K562 (cell line): ENCODE measurements around the gene CCDC167. TPM values are rescaled to one million over a fixed set of nuclear protein-coding genes. Genes with fewer than 3 reads are reported as not detected.
"Not testable (repeated sequence)": the region's sequence is repeated elsewhere in the genome, so short reads cannot be mapped to it uniquely, and the experiment has no call there.

Experiments used
- ATAC-seq: fragments of 200-7000 bp; cut with Tn5 transposase; 3 replicates; pipeline ENCODE4 v1.9.1; 2020; ENCODE audit warnings: moderate library complexity
- BruUV-seq: library from RNA; stranded (reverse); fragments of 400-500 nt; replicated peaks from 2 replicates; lab custom pipeline; 2021; lab: Mats Ljungman, UMichigan
- CTCF ChIA-PET: fragments of 300-600 bp; formaldehyde crosslinking; extraction: SDS; loops from one replicate; lab custom pipeline; 2021; ENCODE audit warnings: low intra/inter-chr PET ratio; lab: Yijun Ruan, JAX
- POLR2A ChIA-PET: fragments of 300-600, 350-650 bp; sonication (Branson Sonifier 250); formaldehyde crosslinking; extraction: SDS; loops from one replicate; lab custom pipeline; 2021; ENCODE audit warnings: antibody characterized with exemption, inconsistent platforms; lab: Yijun Ruan, JAX
- DNase-seq, 4 experiments: peaks; one replicate each; pipeline versions ENCODE4 v3.0.0 to v3.0.0-alpha.2; 2011 to 2018; ENCODE audit warnings: low spot score in 3 of 4, mixed read lengths in 3 of 4; ENCODE audit errors: extremely low read depth in 1 of 4
- FAIRE-seq: peaks from 2 replicates; lab custom pipeline; 2011; peaks lifted over from hg19 to GRCh38; lab: Jason Lieb, UNC
- H2AFZ ChIP-seq: 2 replicates; pipeline ENCODE4 v1.6.0; 2011; ENCODE audit warnings: low read depth, low read length, control low read depth, inconsistent platforms
- H3K27ac ChIP-seq: fragments of 200-600 bp; 3 replicates; pipeline ENCODE4 v1.8.0; 2011; ENCODE audit warnings: low read depth, mild to moderate bottlenecking, control low read depth, inconsistent platforms, low read length, moderate library complexity, mixed read lengths; ENCODE audit errors: extremely low read depth
- H3K27me3 ChIP-seq, 2 experiments: fragments of 300-600 bp in 1 of 2; 2 replicates in 1 of 2; 3 replicates in 1 of 2; pipeline versions ENCODE4 v1.6.0 to v1.8.0; 2011; ENCODE audit warnings: inconsistent platforms in 2 of 2, low read length in 2 of 2, mild to moderate bottlenecking in 1 of 2, mixed read lengths in 1 of 2, moderate library complexity in 1 of 2; ENCODE audit not compliant: control insufficient read depth in 2 of 2, insufficient read depth in 2 of 2
- H3K36me3 ChIP-seq: fragments of 300-600 bp; 3 replicates; pipeline ENCODE4 v1.8.0; 2011; ENCODE audit warnings: mild to moderate bottlenecking, low read length, inconsistent platforms; ENCODE audit not compliant: control insufficient read depth, insufficient read depth
- H3K4me1 ChIP-seq, 2 experiments: fragments of 200-600 bp in 1 of 2; replicated peaks in 1 of 2; 2 replicates in 1 of 2; 3 replicates in 1 of 2; pipeline versions ENCODE4 v1.5.1 to v1.8.0; 2011; ENCODE audit warnings: inconsistent platforms in 2 of 2, low read length in 2 of 2, mild to moderate bottlenecking in 1 of 2, mixed read lengths in 1 of 2, moderate library complexity in 1 of 2; ENCODE audit not compliant: control insufficient read depth in 2 of 2, insufficient read depth in 2 of 2
- H3K4me2 ChIP-seq: 2 replicates; pipeline ENCODE4 v1.6.1; 2011; ENCODE audit warnings: low read length, control low read depth, inconsistent platforms, mixed read lengths; ENCODE audit not compliant: insufficient read depth
- H3K4me3 ChIP-seq: fragments of 200-600 bp; sonication (generic), shearing (Covaris generic); 2 replicates; pipeline ENCODE4 v1.5.1; 2016; ENCODE audit warnings: control low read depth, inconsistent platforms
- H3K79me2 ChIP-seq: fragments of 200-600 bp; 3 replicates; pipeline ENCODE4 v1.8.0; 2011; ENCODE audit warnings: low read length, inconsistent platforms; ENCODE audit not compliant: control insufficient read depth, insufficient read depth
- H3K9ac ChIP-seq, 2 experiments: 2 replicates each; pipeline versions ENCODE4 v1.6.0 to v1.6.1; 2011; ENCODE audit warnings: low read depth in 2 of 2, low read length in 2 of 2, control low read depth in 1 of 2, inconsistent platforms in 1 of 2, mild to moderate bottlenecking in 1 of 2, mixed read lengths in 1 of 2; ENCODE audit not compliant: insufficient read depth in 1 of 2
- H3K9me1 ChIP-seq: one replicate; pipeline ENCODE4 v1.6.0; 2011; ENCODE audit warnings: inconsistent platforms, mild to moderate bottlenecking, low read length, moderate library complexity; ENCODE audit not compliant: control insufficient read depth, insufficient read depth
- H3K9me3 ChIP-seq: replicated peaks from 2 replicates; pipeline ENCODE4 v1.5.1; 2011; ENCODE audit warnings: low read depth, low read length, inconsistent platforms; ENCODE audit not compliant: control insufficient read depth, insufficient read depth
- H4K20me1 ChIP-seq: replicated peaks from 2 replicates; pipeline ENCODE4 v1.6.1; 2011; ENCODE audit warnings: low read length, inconsistent platforms, mixed read lengths; ENCODE audit not compliant: control insufficient read depth, insufficient read depth
- ATF1 ChIP-seq, 2 experiments: fragments of 450-650 bp in 1 of 2; IDR thresholded peaks; 2 replicates each; pipeline ENCODE4 v1.6.1; 2016; ENCODE audit warnings: missing compliant biosample characterization in 1 of 2, missing genetic modification characterization in 1 of 2
- CHCHD3 ChIP-seq: fragments of 250-450 bp; sonication (Bioruptor Pico); IDR thresholded peaks from 2 replicates; pipeline ENCODE4 v2.1.2; 2022; ENCODE audit warnings: mild to moderate bottlenecking
- FOXA3 ChIP-seq, 2 experiments: fragments of 450-650 bp in 1 of 2; sonication (generic) in 1 of 2; formaldehyde crosslinking; IDR thresholded peaks in 1 of 2; conservative IDR thresholded peaks in 1 of 2; 2 replicates each; pipeline versions ENCODE4 v1.4.0 to v1.8.0; 2020 to 2022; ENCODE audit warnings: mild to moderate bottlenecking in 2 of 2, missing genetic modification reagents in 1 of 2
- HDAC3 ChIP-seq: fragments of 450-650 bp; IDR thresholded peaks from 2 replicates; pipeline ENCODE4 v1.6.1; 2018; ENCODE audit warnings: borderline replicate concordance, mild to moderate bottlenecking, moderate library complexity; ENCODE audit not compliant: partially characterized antibody
- HDAC8 ChIP-seq: fragments of 450-650 bp; IDR thresholded peaks from 2 replicates; pipeline ENCODE4 v1.6.1; 2016; ENCODE audit warnings: mild to moderate bottlenecking, missing genetic modification characterization, moderate library complexity, missing compliant biosample characterization
- MAFK ChIP-seq: IDR thresholded peaks from 2 replicates; pipeline ENCODE4 v1.6.1; 2011; ENCODE audit warnings: low read length, improper control_type of control experiment
- MCM7 ChIP-seq, 2 experiments: fragments of 450-650 bp; IDR thresholded peaks; 2 replicates each; pipeline ENCODE4 v1.6.1; 2016 to 2018
- POLR2B ChIP-seq: fragments of 450-650 bp; IDR thresholded peaks from 2 replicates; pipeline ENCODE4 v1.6.1; 2018; ENCODE audit warnings: low read depth; ENCODE audit not compliant: partially characterized antibody
- SIN3B ChIP-seq: fragments of 450-650 bp; IDR thresholded peaks from 2 replicates; pipeline ENCODE4 v1.6.1; 2017; ENCODE audit warnings: low read depth, mild to moderate bottlenecking, moderate library complexity
- ZC3H11A ChIP-seq: IDR thresholded peaks from 2 replicates; pipeline ENCODE4 v1.6.1; 2012; ENCODE audit warnings: low read depth, low read length, improper control_type of control experiment
- ZNF124 ChIP-seq: sonication (generic); formaldehyde crosslinking; IDR thresholded peaks from 2 replicates; pipeline ENCODE4 v1.8.1; 2022; ENCODE audit warnings: missing genetic modification reagents
- ZNF140 ChIP-seq: fragments of 250-450 bp; sonication (Bioruptor Pico); IDR thresholded peaks from 2 replicates; pipeline ENCODE4 v1.8.0; 2021; ENCODE audit warnings: moderate library complexity, mild to moderate bottlenecking, inconsistent platforms
- WGBS: fragments of 100-300 bp; shearing (Covaris generic); methylation state at CpG from one replicate; pipeline ENCODE4 v1.1.6; 2016; ENCODE audit warnings: low coverage, mixed read lengths; ENCODE audit not compliant: insufficient coverage; ENCODE audit errors: missing lambda C conversion rate; 5-methylcytosine and 5-hydroxymethylcytosine counted together
- in situ Hi-C: fragments of 300-500 bp; cut with MboI; formaldehyde crosslinking; loops from 4 replicates; pipeline ENCODE4 v1.15.0; 2018; ENCODE audit warnings: inconsistent platforms, mixed read lengths
- intact Hi-C: fragments of 100-400 bp; cut with micrococcal nuclease; formaldehyde crosslinking; loops from 2 replicates; pipeline ENCODE4 v1.14.2; 2022
- polyA plus RNA-seq, 8 experiments: library from polyadenylated mRNA; depleted of rRNA in 4 of 8; stranded (reverse) in 5 of 8; unstranded in 3 of 8; fragments of >200 nt; fragmentation: Nextera tagmentation in 2 of 8; fragmentation: Illumina TruSeq in 1 of 8; extraction: Ambion mirVana in 2 of 8; extraction: Trizol in 1 of 8; gene quantifications; 2 replicates each; pipeline versions ENCODE4 v1.2.1 to v1.2.3, GENCODE V29; 2011 to 2014; ENCODE audit warnings: inconsistent platforms in 1 of 8, missing spikeins in 1 of 8
- total RNA-seq, 7 experiments: library from RNA; depleted of rRNA in 6 of 7; stranded (reverse); fragments of >200 nt in 6 of 7; fragmentation: Illumina TruSeq in 2 of 7; extraction: Trizol in 2 of 7; gene quantifications; 2 replicates each; pipeline versions ENCODE4 v1.2.1 to v1.2.3, GENCODE V29; 2011 to 2021; ENCODE audit warnings: low replicate concordance in 1 of 7
- TF ChIP-seq, protein P1 (sequence below): fragments of 250-450 bp; sonication (Bioruptor Pico); IDR thresholded peaks from 2 replicates; pipeline ENCODE4 v1.5.0; 2021
- TF ChIP-seq, protein P2 (sequence below): fragments of 250-450 bp; sonication (Bioruptor Pico); IDR thresholded peaks from 2 replicates; pipeline ENCODE4 v1.8.0; 2022; ENCODE audit warnings: moderate library complexity, mild to moderate bottlenecking, inconsistent platforms
- TF ChIP-seq, protein P3 (sequence below): fragments of 250-450 bp; sonication (Bioruptor Pico); IDR thresholded peaks from 2 replicates; pipeline ENCODE4 v1.4.0; 2020; ENCODE audit warnings: mild to moderate bottlenecking, moderate library complexity

The CCDC167 gene
- total and polyA plus RNA-seq, 9 of the 15 experiments (the other 6 are each of a cell fraction or from before 2014, with no cell fraction given), result 26.0 to 114 (median 45.2) TPM

DNA sequence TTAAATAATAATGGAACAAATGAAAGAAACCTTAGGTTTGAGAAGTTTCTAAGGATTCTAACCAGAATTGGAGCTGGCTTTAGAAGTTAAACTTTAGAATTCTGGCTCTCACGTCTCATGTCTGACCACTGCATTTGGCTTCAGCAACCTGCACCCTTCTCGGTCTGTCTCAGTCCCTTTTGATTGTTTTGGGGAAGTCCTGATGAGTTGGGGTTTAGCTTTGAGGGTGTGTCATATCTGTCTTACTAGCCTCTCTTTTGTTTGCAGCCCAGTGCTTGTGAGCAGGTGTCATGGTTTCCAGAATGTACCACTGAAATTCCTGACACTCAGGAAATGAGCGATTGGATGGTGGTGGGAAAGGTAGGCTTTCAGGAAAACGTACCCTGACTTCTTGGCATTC lies 49.7 kb downstream of the CCDC167 start:
- H3K27ac ChIP-seq, result no peak overlapping the region
- no peak overlapping the region for H2AFZ ChIP-seq
- no peak overlapping the region for H3K4me3 ChIP-seq
- peaks cover 93% of the 10 kb centered on the region for H3K36me3 ChIP-seq
- H3K27me3 ChIP-seq, result no peaks in the 10 kb centered on the region
- H3K79me2 ChIP-seq, result no peaks in the 10 kb centered on the region
- BruUV-seq, result no TSS peak
- no peaks in the 10 kb centered on the region for H3K4me1 ChIP-seq
- H4K20me1 ChIP-seq, result no peaks in the 10 kb centered on the region
- ChIA-PET POLR2A (interaction anchor here (0.7 to 2.6 kb wide), 3 partner anchors 10 to 17 kb away, joined by 3 to 11 read pairs (median 5); partner anchors contain the start of gene CMTR1), CTCF (no interaction called here)
- no peak for TF ChIP-seq ZNF140 (CRISPR knock-in tag)
- no peak for TF ChIP-seq SIN3B
- no peak for TF ChIP-seq ZNF124 (CRISPR knock-in tag)
- no peak for TF ChIP-seq ZC3H11A
- no peak for TF ChIP-seq CHCHD3 (CRISPR knock-in tag)
- TF ChIP-seq HDAC3, result no peak
- TF ChIP-seq, protein P1, sequence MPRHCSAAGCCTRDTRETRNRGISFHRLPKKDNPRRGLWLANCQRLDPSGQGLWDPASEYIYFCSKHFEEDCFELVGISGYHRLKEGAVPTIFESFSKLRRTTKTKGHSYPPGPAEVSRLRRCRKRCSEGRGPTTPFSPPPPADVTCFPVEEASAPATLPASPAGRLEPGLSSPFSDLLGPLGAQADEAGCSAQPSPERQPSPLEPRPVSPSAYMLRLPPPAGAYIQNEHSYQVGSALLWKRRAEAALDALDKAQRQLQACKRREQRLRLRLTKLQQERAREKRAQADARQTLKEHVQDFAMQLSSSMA, result no peak
- TF ChIP-seq ATF1 (CRISPR knock-in tag; IDR thresholded peaks at IDR 0.05), result no peak
- TF ChIP-seq ATF1 (tag; IDR thresholded peaks at IDR 0.05), result no peak
- no peak for TF ChIP-seq POLR2B
- no peak for TF ChIP-seq MCM7 (IDR thresholded peaks at IDR 0.05)
- no peak for TF ChIP-seq HDAC8 (tag)
- TF ChIP-seq FOXA3 (CRISPR knock-in tag; conservative IDR thresholded peaks at IDR 0.05 in 1 of 2, IDR thresholded peaks at IDR 0.05 in 1 of 2), result no peak
- TF ChIP-seq, protein P2, sequence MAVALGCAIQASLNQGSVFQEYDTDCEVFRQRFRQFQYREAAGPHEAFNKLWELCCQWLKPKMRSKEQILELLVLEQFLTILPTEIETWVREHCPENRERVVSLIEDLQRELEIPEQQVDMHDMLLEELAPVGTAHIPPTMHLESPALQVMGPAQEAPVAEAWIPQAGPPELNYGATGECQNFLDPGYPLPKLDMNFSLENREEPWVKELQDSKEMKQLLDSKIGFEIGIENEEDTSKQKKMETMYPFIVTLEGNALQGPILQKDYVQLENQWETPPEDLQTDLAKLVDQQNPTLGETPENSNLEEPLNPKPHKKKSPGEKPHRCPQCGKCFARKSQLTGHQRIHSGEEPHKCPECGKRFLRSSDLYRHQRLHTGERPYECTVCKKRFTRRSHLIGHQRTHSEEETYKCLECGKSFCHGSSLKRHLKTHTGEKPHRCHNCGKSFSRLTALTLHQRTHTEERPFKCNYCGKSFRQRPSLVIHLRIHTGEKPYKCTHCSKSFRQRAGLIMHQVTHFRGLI (CRISPR knock-in tag), result no peak
- TF ChIP-seq, protein P3, sequence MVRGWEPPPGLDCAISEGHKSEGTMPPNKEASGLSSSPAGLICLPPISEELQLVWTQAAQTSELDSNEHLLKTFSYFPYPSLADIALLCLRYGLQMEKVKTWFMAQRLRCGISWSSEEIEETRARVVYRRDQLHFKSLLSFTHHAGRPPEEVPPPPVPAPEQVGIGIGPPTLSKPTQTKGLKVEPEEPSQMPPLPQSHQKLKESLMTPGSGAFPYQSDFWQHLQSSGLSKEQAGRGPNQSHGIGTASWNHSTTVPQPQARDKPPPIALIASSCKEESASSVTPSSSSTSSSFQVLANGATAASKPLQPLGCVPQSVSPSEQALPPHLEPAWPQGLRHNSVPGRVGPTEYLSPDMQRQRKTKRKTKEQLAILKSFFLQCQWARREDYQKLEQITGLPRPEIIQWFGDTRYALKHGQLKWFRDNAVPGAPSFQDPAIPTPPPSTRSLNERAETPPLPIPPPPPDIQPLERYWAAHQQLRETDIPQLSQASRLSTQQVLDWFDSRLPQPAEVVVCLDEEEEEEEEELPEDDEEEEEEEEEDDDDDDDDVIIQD, result no peak
- TF ChIP-seq MAFK, result no peak
- FAIRE-seq (no peak), ATAC-seq (no peak), DNase-seq (no peak)
- no peaks in the 10 kb centered on the region for H3K9me3 ChIP-seq
- intact Hi-C loops (no loop called here), in situ Hi-C loops (no loop called here)
- H3K4me2 ChIP-seq, result no peak overlapping the region
- no peak overlapping the region for H3K9ac ChIP-seq
- 73% methylated on average over 4 of the region's 4 CpGs for WGBS
- no peaks in the 10 kb centered on the region for H3K9me1 ChIP-seq

DNA sequence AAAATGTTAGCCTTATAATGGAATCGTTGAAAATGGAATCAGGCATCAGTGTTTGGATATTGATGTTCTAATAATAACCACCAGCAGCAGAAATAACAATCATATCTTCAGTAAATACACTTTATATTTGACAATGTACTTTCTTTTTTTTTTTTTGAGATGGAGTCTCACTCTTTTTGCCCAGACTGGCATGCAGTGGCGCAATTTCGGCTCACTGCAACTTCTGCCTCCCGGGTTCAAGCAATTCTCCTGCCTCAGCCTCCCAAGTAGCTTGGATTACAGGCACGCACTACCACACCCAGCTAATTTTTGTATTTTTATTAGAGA lies 56.5 kb downstream of the CCDC167 start:
- H3K4me2 ChIP-seq, intact Hi-C loops, H3K27me3 ChIP-seq, FAIRE-seq, BruUV-seq, H3K27ac ChIP-seq, H3K79me2 ChIP-seq, H3K9me1 ChIP-seq, ATAC-seq, in situ Hi-C loops, H3K4me3 ChIP-seq, CTCF ChIA-PET, H3K9ac ChIP-seq, H3K9me3 ChIP-seq, H4K20me1 ChIP-seq, DNase-seq, H3K4me1 ChIP-seq, H2AFZ ChIP-seq: not testable (repeated sequence)
- H3K36me3 ChIP-seq, result peaks cover 90% of the 10 kb centered on the region
- WGBS, result 91% methylated on average over 5 of the region's 5 CpGs
- POLR2A ChIA-PET, result interaction anchor here (2.2 kb wide), 1 partner anchor 10 kb away, joined by 14 read pairs; the partner anchor contains the start of gene CMTR1
